GM23248 (cell line): ENCODE measurements around the gene LRRC73. TPM values are rescaled to one million over a fixed set of nuclear protein-coding genes. Genes with fewer than 3 reads are reported as not detected.
"Not testable (repeated sequence)": the region's sequence is repeated elsewhere in the genome, so short reads cannot be mapped to it uniquely, and the experiment has no call there.

ENCODE experiments used
- DNase-seq: peaks from one replicate; pipeline ENCODE4 v3.0.0-alpha.2; 2015
- H2AFZ ChIP-seq: fragments of 200-600 bp; sonication (generic); 2 replicates; pipeline ENCODE4 v1.6.1; 2016; ENCODE audit warnings: antibody characterized with exemption
- H3F3A ChIP-seq: fragments of 200-600 bp; sonication (generic); 2 replicates; pipeline ENCODE4 v1.6.1; 2016; ENCODE audit warnings: mild to moderate bottlenecking, antibody characterized with exemption, mixed run types; ENCODE audit not compliant: insufficient read depth
- H3K27ac ChIP-seq: fragments of 200-600 bp; sonication (generic); 2 replicates; pipeline ENCODE4 v1.5.1; 2016; ENCODE audit warnings: mild to moderate bottlenecking
- H3K27me3 ChIP-seq: fragments of 200-600 bp; sonication (generic); replicated peaks from 2 replicates; pipeline ENCODE4 v1.6.1; 2016; ENCODE audit warnings: mild to moderate bottlenecking; ENCODE audit not compliant: insufficient read depth
- H3K36me3 ChIP-seq: fragments of 200-600 bp; sonication (generic); 2 replicates; pipeline ENCODE4 v1.6.1; 2016; ENCODE audit warnings: low read depth, mild to moderate bottlenecking
- H3K4me1 ChIP-seq: fragments of 200-600 bp; sonication (generic); 2 replicates; pipeline ENCODE4 v1.6.1; 2016; ENCODE audit warnings: mild to moderate bottlenecking; ENCODE audit not compliant: insufficient read depth
- H3K4me2 ChIP-seq: fragments of 200-600 bp; sonication (generic); one replicate; pipeline ENCODE4 v1.6.1; 2016; ENCODE audit warnings: mild to moderate bottlenecking; ENCODE audit not compliant: unreplicated experiment
- H3K4me3 ChIP-seq: fragments of 200-600 bp; sonication (generic); 2 replicates; pipeline ENCODE4 v1.5.1; 2016; ENCODE audit warnings: mild to moderate bottlenecking
- H3K79me2 ChIP-seq: fragments of 200-600 bp; sonication (generic); 2 replicates; pipeline ENCODE4 v1.6.1; 2016; ENCODE audit warnings: mild to moderate bottlenecking; ENCODE audit not compliant: insufficient read depth
- H3K9ac ChIP-seq: fragments of 200-600 bp; sonication (generic); 2 replicates; pipeline ENCODE4 v1.6.1; 2016; ENCODE audit warnings: mild to moderate bottlenecking
- H3K9me2 ChIP-seq: fragments of 200-600 bp; sonication (generic); 2 replicates; pipeline ENCODE4 v1.6.1; 2016; ENCODE audit warnings: mixed run types, mild to moderate bottlenecking, moderate library complexity; ENCODE audit not compliant: insufficient read depth
- H3K9me3 ChIP-seq: fragments of 200-600 bp; sonication (generic); one replicate; pipeline ENCODE4 v1.6.1; 2017; ENCODE audit warnings: low read depth
- H4K20me1 ChIP-seq: fragments of 200-600 bp; sonication (generic); 2 replicates; pipeline ENCODE4 v1.6.0; 2016; ENCODE audit not compliant: insufficient read depth
- EZH2 ChIP-seq: fragments of 200-600 bp; sonication (generic); IDR thresholded peaks from 2 replicates; pipeline ENCODE4 v1.6.1; 2018; ENCODE audit warnings: antibody characterized with exemption, mild to moderate bottlenecking; ENCODE audit not compliant: insufficient read depth, poor library complexity, severe bottlenecking
- EZH2phosphoT487 ChIP-seq: fragments of 200-600 bp; sonication (generic); IDR thresholded peaks from 2 replicates; pipeline ENCODE4 v1.6.1; 2018; ENCODE audit warnings: antibody characterized with exemption, moderate library complexity, mild to moderate bottlenecking, low read depth; ENCODE audit not compliant: insufficient read depth
- WGBS, 2 experiments: methylation state at CpG; one replicate each; pipeline ENCODE4 v1.1.6; 2015 to 2017; ENCODE audit warnings: low lambda C conversion rate in 2 of 2, low coverage in 1 of 2; ENCODE audit errors: missing lambda C conversion rate in 2 of 2; 5-methylcytosine and 5-hydroxymethylcytosine counted together
- in situ Hi-C: fragments of 300-500 bp; cut with MboI; formaldehyde crosslinking; loops from 2 replicates; pipeline ENCODE4 v1.15.0; 2020
- polyA plus RNA-seq: library from polyadenylated mRNA; unstranded; fragments of >200 nt; fragmentation: Nextera tagmentation; extraction: Ambion mirVana; gene quantifications from 2 replicates; pipeline ENCODE4 v1.2.1, GENCODE V29; 2016
- total RNA-seq: library from RNA; depleted of rRNA; stranded (reverse); fragments of >200 nt; shearing (Covaris generic); gene quantifications from 2 replicates; pipeline ENCODE4 v1.2.3, GENCODE V29; 2014

The LRRC73 gene
- total and polyA plus RNA-seq, 2 experiments from 2014 or later: 1.0 to 1.6 TPM

GRCh38 chr6:43500921-43501320 is 9.2 kb downstream of the LRRC73 start:
- Histone ChIP-seq H3K4me2 (no peak overlapping the region), H4K20me1 (no peaks in the 10 kb centered on the region), H3K27me3 (no peaks in the 10 kb centered on the region), H2AFZ (no peak overlapping the region), H3K27ac (no peak overlapping the region), H3K36me3 (peaks cover 18% of the 10 kb centered on the region), H3K79me2 (peaks cover 17% of the 10 kb centered on the region), H3K4me1 (peaks cover 16% of the 10 kb centered on the region), H3F3A (no peaks in the 10 kb centered on the region), H3K9me2 (no peaks in the 10 kb centered on the region), H3K4me3 (no peak overlapping the region), H3K9ac (no peak overlapping the region), H3K9me3 (no peaks in the 10 kb centered on the region)
- DNase-seq: no peak
- in situ Hi-C loops: loop anchor here (10.0 kb wide), 1 partner anchor 46 kb away; the partner anchor contains the start of gene DLK2
- 98 to 99% methylated on average over 3 of the region's 3 CpGs for WGBS, 2 experiments
- TF ChIP-seq EZH2: no peak
- TF ChIP-seq EZH2phosphoT487: no peak

DNA sequence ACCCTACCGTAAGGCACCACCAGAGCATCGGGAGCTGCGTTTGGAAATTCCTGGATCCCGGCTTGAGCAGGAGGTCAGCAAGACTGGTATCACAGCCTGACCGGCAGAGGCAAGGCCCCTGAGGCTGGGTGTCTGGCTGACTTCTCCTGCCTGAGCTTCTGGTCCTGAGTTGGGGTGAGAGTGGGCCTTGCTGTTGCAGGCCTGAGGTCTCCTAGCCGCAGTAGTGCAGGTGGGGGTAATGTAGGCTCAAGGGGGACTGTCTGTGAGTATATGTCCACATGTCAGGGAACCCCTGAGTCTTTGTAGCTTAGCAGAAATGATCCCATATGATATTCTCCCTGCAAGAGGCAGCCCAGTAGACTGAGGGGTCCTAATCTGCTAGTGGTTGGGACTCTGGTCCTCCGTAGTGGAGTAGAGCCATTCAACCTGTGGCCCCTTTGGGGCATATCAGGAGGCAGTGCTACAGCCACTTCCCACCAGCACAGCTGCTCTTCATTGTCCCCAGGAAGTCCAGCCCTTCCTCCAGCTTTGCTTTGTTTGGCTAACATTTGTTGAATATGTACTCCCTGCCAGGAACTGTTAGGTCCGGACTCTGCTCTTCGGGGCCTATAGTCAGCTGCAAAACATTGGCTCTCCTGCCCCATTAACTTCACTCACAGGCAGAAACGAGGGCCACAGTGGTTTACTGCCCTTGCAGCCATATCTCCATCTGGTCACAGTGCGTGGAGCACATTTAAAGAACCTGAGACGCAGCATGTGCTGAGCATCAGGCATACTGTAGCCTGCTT is 10.9 kb downstream of the LRRC73 start:
- in situ Hi-C loops: no loop called here
- Histone ChIP-seq H3K27ac (no peak overlapping the region), H3K4me2 (no peak overlapping the region), H4K20me1 (no peaks in the 10 kb centered on the region), H3K27me3 (no peaks in the 10 kb centered on the region), H3K4me1 (peaks cover 30% of the 10 kb centered on the region), H2AFZ (no peak overlapping the region), H3K9me2 (no peaks in the 10 kb centered on the region), H3K36me3 (peaks cover 18% of the 10 kb centered on the region), H3K79me2 (peaks cover 32% of the 10 kb centered on the region), H3F3A (0 out of 2 replicates have a peak, but pooled peaks cover 2% of the 10 kb centered on the region), H3K9ac (no peak overlapping the region), H3K9me3 (no peaks in the 10 kb centered on the region), H3K4me3 (no peak overlapping the region)
- 88 to 90% methylated on average over 12 of the region's 12 CpGs for WGBS, 2 experiments
- TF ChIP-seq EZH2phosphoT487: no peak
- no peak for TF ChIP-seq EZH2
- DNase-seq: no peak

GRCh38 chr6:43498291-43498690 is 11.9 kb downstream of the LRRC73 start:
- H3K27me3 ChIP-seq, H2AFZ ChIP-seq, H3K27ac ChIP-seq, H3K4me3 ChIP-seq, H3K9me2 ChIP-seq, H3K9ac ChIP-seq, H4K20me1 ChIP-seq, H3K4me2 ChIP-seq, H3K9me3 ChIP-seq, in situ Hi-C loops, DNase-seq: not testable (repeated sequence)
- Histone ChIP-seq H3K36me3 (peaks cover 18% of the 10 kb centered on the region), H3K4me1 (peaks cover 40% of the 10 kb centered on the region), H3K79me2 (peaks cover 38% of the 10 kb centered on the region), H3F3A (peaks cover 11% of the 10 kb centered on the region)
- WGBS, 2 experiments: 95 to 98% methylated on average over 5 of the region's 5 CpGs

DNA sequence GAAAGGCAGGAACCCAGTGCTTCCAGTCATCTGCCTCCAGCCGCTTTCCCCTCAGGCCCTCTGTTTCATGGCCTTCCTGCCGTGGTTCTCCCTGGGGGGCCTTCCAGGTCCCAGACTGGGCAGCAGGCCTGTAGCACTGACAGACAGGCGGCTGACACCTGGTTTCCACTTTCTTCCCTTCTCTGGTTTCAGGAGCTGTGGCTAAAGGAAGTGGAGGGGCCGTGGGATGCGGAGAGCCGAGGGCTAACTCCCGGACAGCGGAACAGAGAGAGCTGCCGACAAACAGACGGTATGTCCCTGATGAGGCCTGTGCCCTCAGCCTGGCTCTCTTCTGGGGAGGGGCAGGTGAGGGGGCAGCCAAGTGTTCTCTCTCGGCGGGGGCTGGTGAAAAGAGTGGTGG is 12.5 kb downstream of the LRRC73 start:
- no peak for DNase-seq
- H3K79me2 ChIP-seq: peaks cover 38% of the 10 kb centered on the region
- in situ Hi-C loops: no loop called here
- no peaks in the 10 kb centered on the region for H3K9me3 ChIP-seq
- H3K9ac ChIP-seq: 0 out of 2 replicates have a peak overlapping the region, but pooled peaks have one; percentile 41
- H3F3A ChIP-seq: peaks cover 17% of the 10 kb centered on the region
- H3K36me3 ChIP-seq: peaks cover 18% of the 10 kb centered on the region
- H4K20me1 ChIP-seq: no peaks in the 10 kb centered on the region
- peaks cover 46% of the 10 kb centered on the region for H3K4me1 ChIP-seq
- H3K27ac ChIP-seq: no peak overlapping the region
- no peak overlapping the region for H2AFZ ChIP-seq
- no peak overlapping the region for H3K4me3 ChIP-seq
- H3K4me2 ChIP-seq: no peak overlapping the region
- H3K27me3 ChIP-seq: no peaks in the 10 kb centered on the region
- no peak for TF ChIP-seq EZH2
- TF ChIP-seq EZH2phosphoT487: no peak
- no peaks in the 10 kb centered on the region for H3K9me2 ChIP-seq
- 89 to 94% methylated on average over 12 of the region's 12 CpGs for WGBS, 2 experiments

DNA sequence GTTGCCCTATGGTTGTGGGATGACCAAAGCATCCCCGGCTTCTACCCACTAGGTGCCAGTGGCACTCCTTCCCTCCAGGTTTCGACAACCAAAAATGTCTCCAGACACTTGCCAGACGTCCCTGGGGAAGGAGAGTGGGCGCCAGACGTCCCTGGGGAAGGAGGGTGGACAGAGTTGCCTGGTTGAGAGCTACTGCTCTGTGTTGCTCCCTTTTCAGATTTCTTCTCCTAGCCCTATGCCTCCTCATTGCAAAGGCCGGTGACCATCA is 13.1 kb downstream of the LRRC73 start:
- Histone ChIP-seq H4K20me1 (no peaks in the 10 kb centered on the region), H3K9me2 (no peaks in the 10 kb centered on the region), H3K4me1 (peaks cover 51% of the 10 kb centered on the region), H3K4me2 (peak overlapping the region; percentile 28), H3K9me3 (no peaks in the 10 kb centered on the region), H3K79me2 (peaks cover 38% of the 10 kb centered on the region), H3K27me3 (no peaks in the 10 kb centered on the region), H3K36me3 (peaks cover 18% of the 10 kb centered on the region), H2AFZ (no peak overlapping the region), H3K9ac (peak overlapping the region; percentile 41; the same call in 1 of the 2 replicates), H3K4me3 (no peak overlapping the region), H3F3A (peaks cover 19% of the 10 kb centered on the region), H3K27ac (peak overlapping the region; percentile 37; the same call in 1 of the 2 replicates)
- in situ Hi-C loops: no loop called here
- WGBS, 2 experiments: 88% methylated on average over 6 of the region's 6 CpGs
- no peak for DNase-seq
- no peak for TF ChIP-seq EZH2phosphoT487
- TF ChIP-seq EZH2: no peak
